NCI-H446 (cell line): ENCODE data around the gene DPYSL5.
A peak's percentile ranks its signal among the peaks of the same experiment; 100 is the strongest.
"Not testable (repeated sequence)": the region's sequence is repeated elsewhere in the genome, so short reads cannot be mapped to it uniquely, and the experiment has no call there.

Source experiments
- DNase-seq, 2 experiments: peaks; one replicate each; lab custom pipeline; 2025; lab: John Stamatoyannopoulos, UW

DPYSL5 gene

DNA sequence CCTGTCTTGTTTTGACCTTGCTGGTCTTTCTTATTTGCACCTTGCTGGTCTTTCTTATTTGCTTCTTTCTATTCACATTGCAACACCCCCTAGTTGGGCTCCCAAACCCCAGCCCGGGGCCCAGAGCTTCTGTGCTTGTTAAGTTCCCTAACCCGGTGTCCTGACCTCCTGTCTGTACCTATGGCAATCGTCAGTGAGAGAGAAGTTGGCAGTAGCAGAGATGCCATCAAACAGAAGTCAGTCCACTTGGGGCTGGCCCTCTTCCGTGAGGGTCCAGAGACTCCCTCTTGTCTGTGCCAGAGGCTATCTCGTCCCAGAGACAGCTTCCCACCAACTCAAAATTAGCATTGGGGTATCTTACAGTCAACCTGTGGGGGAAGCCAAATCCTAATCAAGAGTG lies 55.7 kb downstream of the DPYSL5 start:
- no peak for DNase-seq

DNA sequence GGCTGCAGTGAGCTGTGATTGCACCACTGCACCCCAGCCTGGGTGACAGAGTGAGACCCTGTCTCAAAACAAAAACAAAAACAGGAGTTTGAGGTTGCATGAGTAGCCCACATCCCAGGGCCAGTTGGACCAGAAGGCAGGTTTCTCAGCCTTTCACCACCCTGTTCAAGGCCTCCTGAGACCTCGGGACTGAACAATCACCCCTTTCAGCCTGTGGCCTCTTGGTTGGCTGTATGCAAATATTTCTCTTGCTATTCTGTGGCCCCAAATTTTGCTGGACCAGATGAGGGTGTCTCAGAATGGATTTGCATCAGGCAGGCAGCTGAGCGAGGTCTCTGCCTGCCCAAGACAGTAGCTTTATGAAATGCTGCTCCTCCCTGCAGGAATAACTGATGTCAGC lies 56.9 kb downstream of the DPYSL5 start:
- DNase-seq: no peak

DNA sequence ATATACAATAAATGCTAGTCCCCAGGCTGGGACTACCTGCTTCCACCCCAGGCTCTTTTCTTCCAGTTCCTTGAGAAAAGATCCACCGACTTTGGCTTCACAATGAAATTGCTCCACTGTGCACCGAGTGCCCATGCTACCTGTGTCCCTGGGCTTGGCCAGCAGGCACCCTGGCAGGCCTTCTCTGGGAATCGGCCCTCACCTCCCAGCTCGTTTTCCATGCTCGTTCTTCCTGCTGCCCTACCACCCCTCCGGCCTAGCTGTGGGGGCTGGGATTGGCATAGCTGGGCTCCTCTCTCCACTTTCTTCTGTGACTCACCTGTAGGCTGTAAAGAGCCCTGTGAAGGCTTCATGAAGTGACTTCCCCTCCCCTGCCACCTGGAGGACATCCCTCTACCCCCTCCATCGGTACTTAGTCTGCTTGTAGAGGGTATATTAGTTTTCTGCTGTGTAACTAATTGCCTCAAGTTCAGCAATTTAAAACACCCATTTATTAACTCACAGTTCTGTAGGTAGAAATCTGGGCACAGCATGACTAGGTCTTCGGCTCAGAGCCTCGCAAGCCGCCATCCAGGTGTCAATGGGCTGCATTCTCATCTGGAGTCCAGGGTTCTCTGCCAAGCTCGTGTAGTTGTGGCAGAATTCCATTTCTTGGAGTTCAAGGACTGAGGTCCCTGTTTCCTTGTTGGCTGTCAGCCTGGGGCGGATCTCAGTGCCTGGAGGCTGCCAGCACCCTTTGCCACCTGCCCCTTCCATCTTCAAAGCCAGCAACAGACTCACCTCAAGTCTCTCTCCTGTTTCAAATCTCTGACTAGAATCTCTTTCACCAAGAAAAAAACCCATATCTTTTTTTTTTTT lies 57.6 kb downstream of the DPYSL5 start:
- DNase-seq: no peak

DNA sequence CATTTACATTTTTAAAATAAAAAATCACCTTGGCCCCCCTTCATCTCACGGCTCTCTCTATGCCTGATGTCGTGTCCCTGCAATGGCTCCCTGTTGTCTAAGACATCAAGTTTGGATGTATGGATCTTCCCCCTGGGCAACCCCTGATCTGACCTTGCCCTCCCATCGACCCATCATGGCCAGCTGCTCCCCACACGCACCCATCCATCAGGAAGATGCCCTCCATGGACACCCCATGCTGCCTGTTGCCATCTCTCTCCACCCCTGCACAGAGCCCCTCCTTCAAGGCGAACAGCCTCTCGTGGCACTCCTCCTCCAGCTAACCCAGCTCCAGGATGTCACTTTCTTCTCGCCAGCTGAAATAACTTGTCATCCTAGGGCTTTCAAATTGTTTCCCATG lies 59.5 kb downstream of the DPYSL5 start:
- DNase-seq: no peak

DNA sequence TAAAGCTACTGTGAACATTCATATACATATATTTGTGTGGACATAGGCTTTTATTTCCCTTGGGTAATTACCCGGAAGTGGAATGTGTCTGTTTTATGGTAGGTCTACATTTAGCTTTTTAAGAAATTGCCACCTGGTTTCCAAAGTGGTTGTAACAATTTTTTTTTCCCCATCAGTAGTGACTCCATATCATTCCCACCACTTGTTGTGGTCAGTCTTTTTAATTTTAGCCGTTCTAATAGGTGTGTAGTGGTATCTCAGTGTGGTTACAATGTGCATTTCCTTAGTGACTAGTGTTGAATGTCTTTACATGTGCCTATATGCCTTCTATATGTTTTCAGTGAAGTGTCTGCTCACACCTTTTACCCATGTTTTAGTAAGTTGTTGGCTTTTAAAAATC lies 62.2 kb downstream of the DPYSL5 start:
- no peak for DNase-seq

DNA sequence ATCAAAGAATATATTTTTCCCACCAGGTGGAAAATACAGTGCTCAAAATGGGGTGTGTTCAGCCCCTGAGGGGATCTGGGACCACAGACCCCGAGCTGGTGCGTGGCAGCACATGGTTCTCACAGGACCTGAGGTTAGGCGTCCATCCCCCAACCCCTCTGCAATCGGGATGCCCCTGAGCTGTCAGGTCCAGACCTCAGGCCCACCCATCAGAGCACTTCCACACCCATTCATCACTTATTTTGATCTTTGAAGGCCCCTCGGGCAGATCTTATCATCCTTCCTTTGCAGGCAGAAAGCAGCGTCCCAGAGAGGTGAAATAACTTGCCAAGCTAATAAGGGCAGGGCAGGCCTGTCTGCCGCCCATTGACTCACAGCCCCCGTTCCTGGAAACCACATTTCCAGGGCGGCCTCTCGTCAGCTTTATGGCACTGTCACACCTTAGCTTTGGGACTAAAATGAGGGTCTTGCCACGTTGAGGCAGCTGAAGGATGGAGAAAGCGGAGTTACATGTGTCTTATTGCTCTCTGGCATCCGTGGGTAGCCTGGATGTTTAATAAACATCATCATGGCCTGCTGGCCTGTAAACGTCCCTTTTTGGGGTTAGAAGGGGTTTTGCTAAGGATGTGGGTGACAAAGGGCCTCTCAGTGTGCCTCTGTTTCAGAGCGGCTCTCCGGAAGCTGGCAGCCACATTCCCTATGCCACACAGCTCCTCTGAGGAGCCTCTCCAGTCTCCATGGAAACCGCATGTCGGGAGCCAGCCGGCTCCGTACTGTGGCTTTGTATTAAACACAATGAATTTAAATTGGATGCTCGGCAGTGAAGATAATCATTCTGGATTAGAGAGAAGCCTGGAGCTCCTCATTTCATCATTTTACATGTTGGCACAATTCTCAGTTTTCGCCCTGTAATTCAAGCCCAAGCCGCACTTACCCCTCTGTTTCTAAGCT lies 64.3 kb downstream of the DPYSL5 start:
- DNase-seq: peak in 1 of 2 experiments; percentile 35

DNA sequence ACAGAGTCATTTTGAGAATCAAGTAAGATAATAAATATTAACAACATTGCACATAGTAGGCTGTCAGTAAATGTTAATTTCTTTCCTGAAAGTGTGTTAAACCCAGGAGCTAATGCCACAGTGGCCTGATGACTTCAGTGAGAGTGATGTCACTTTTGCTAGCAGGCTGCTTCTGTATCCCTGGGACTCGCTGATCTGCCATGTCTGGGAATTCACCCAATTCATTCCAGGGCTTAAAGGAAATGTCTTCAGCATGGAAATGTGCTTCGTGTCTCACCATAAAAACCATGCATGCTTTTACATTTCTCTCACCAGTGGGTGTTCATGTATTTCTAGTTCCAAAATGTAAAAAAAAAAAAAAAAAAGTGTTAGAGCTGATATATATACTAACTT lies 65.7 kb downstream of the DPYSL5 start:
- no peak for DNase-seq

DNA sequence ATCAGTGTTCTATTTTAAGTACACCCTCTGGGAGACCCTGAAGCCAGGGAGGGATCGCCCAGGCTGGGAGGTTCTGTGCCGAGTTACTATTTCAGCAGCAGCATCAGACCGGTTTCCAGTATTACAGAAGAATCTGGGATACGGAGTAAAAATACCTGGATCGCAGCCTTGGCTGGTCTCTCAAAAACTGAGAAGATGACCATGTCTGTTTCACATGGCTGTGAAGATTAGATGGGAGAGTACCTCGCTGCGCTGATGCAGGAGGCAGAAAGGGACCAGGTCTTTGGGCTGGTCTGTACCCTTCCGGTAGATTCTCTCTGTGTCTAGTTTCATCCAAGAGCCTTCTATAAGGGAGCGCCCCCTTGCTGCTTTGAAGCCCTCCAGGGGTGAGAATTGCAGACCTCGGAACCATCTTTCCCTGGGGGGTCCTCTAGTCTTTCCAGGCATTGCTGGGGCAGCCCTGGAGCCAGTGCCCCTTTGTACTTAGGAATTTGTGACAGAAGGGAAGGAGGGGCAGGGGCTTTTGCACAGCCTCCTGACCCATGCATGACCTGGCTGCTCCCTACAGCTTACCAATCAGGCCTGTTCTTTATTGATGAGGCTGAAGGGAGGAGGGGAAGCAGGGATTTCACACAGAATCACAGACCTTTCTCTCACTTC lies 66.2 kb downstream of the DPYSL5 start:
- DNase-seq: no peak

DNA sequence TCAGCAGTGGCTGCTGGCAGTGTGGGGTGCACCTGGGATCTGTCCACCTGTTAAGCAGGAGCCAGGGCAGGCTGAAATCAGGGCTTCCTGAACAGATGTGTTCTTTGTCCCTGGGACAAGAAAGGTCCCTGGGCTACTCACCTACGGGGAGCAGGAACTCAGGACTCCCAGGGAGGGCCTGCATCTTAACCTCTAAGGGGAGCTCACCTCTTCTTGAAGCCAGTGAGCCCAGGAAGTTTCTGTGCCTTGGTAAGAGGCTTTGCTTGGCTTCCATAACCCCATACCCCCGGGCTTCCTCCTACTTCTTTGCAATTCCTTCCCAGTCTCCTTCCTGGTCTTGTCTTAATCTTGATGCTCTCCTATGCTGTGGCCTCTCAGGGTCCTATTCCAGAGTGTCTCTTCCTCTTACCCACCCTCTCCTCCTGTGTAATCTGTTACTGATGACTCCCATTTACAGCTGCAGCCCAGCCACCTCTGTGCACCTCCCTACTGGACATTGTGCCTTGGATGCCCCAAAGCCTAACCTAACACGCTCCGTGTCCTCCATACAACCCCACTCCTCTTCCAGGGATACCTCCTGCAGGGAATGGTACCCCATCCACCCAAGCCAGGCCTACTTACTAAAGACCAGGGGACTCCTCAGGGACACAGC lies 66.9 kb downstream of the DPYSL5 start:
- DNase-seq: no peak

DNA sequence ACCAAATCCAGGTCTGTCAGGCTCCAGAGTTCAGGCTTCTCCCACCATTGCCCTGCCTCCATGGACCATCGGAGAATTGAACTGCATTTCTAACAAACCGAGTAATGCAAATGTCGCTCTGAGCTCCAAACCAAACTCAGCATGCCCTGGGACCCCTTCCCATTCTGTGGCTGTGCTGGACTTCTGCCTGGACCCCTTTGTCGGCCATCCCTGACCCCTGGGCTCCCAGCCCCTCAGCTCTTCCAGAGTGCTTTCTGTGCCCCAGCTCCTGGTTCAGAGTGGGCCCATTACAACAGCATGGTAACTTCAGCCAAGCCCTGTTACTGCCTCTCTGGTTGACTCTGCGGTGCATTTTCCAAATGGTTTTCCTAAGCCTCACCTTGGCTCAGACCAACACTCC lies 67.4 kb downstream of the DPYSL5 start:
- no peak for DNase-seq

DNA sequence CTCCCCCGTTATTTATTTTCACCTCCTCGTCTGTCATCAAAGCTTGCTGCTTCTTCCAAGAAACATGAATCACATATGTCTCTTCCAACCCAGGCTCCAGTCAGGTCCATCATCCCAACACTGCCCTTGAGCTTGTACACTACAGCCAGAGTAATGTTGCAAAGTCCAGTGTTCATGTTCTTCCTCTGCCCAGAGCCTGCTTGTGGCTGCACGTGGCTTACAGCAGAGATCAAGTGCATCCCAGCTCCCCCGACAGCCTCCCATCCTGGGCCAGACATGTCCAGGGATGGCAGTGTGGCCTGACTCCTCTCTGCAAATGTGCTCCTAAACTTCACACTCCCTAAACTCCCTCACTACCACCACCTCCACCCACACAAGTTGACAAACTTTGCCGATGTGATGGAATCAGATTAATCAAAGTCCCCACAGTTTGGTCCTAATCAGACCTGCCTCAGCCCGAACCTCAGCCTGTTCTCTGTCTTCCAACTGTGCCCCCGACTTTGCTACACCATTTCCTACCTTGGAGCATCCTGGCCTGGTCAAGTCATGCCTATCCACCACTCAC lies 68.3 kb downstream of the DPYSL5 start:
- no peak for DNase-seq

DNA sequence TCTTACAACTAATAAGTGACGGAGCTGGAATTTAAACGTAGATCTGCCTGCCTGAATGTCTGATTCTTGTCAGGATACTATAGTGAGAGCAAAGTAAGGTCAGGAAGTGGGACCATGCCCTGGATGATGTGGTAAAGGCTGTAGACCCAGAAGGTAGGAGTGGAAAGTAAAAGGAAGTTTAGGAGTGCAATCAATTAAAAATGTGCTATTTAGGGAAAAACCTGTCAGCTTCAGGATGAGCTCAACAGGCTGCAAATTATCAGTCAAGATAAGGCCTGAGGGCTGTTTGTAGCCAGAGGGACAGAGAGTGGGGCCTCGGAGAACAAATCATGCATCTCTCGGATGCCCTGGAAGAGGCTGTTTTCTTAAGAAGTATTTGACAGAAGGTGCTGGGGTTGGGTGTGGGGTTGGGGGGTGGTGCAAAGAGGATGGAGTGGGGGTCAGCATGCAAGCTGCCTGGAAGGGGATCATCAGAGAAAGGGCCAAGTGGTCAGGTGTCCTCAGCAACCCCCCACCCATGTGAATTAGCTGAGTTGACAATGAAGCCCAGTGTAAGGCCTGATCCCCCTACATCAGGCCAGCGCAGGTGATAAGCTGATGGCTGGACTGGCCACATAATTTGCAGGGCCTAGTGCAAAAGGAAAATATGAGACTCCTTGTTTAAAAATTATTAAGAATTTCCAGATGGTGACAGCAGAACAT lies 69.4 kb downstream of the DPYSL5 start:
- DNase-seq: no peak

DNA sequence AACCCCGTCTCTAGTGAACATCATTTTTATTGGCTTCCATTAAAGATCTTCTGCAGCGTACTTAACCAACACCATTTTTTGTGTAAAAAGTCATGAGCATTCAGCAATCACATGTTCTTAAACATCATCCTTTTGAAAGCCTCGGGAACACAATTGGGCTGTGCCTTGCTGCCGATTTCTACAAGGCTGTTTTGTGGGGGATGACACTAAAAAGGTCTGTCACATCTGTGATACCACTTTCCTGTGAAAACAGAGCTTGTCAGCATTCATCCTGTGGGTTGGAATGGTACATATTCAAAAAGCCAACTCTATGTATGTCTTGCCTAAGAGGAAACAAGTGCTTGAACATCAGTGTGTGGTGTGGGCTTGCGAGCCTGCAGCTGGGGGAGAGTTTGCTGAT lies 73.4 kb downstream of the DPYSL5 start:
- no peak for DNase-seq

DNA sequence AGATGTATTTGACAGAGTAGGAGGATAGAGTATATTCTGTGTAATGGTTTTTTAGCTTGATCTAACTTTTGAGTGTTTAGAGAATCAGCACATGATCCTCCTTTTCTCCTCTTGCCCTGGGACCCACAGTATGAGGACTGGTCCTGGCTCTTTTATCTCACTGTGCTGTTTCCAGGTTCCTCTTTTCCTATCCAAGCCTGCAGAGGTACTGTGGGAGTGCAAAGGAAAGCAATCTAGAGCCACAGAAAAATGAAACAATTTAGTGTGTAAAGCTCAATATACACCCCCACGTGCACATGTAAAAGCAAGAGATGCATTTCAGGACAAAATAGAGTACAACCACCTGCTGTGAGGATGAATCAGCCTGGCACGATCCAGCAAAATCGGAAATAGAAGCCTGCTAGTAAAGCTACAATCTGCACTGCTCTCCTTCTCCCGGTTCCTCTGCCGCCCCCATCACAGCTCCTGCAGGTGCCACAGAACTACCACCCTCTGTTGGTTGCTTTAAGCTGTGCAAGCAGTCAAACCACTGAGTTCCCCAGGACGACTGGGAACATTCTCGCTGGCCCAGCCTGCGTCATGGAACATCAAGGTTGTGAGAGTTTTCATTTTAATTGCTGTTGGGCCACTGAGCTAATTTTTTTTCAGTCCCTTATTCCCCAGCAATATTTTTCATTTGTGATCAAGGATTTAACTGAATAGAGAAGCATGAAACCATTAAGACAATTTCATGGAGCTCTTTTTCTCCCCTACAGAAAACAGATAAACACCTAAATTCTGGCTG lies 74.7 kb downstream of the DPYSL5 start:
- DNase-seq: peak; percentile 60 to 73

DNA sequence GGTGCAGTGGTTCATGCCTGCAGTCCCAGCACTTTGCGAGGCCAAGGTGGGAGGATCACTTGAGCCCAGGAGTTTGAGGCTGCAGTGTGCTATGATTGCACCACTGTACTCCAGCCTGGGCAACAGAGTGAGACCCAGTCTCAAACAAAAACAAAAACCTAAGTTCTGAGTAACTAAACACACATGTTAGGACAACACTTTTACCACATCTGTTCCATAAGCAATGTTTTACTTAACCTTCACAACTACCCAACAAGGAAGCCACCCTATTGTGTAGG lies 75.2 kb downstream of the DPYSL5 start:
- DNase-seq: not testable (repeated sequence)

DNA sequence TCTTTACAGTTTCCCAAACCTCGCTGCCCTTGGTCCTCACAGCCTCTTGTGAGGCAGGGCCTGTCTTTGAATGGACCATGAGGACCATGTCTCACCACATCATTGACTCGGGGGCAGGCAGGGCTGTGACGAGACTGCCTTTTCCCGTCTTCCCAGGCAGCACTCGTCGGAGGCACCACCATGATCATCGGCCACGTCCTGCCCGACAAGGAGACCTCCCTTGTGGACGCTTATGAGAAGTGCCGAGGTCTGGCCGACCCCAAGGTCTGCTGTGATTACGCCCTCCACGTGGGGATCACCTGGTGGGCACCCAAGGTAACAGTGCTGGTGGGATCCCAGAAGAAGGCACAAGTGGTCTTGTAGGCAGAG lies 76.8 kb downstream of the DPYSL5 start:
- no peak for DNase-seq

DNA sequence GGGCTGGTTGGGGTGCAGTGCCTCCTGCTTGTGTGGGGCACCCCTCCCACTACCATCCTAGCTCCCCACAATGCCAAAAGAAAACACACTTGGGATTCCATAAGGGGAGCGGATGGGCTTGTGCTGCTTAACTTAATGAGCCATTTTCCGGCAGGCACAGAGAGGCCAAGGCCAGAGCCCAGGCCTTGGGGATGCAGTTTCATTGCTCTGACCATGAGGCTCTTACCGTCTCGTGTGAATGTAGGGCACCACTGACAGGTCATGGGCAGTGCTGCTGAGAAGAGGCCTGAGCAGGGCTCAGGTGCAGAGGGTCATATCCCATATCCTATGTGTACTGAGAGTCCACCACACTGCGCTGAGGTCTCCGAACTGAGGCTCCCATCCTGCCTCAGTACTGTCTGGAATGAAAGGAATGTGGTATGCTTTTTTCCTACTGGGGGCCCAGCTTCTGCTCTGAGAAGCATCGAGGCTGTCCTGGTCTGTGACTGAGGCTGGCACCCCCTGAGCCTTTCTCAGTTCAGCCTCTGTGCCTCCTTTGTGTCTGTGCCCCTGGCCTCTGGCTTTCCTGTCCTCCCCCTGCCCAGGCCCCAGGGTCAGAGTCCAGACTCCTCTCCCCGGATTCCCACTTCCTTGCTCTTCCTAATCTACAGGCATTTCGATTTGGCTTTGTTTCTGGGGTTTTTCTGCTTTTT lies 77.3 kb downstream of the DPYSL5 start:
- no peak for DNase-seq

DNA sequence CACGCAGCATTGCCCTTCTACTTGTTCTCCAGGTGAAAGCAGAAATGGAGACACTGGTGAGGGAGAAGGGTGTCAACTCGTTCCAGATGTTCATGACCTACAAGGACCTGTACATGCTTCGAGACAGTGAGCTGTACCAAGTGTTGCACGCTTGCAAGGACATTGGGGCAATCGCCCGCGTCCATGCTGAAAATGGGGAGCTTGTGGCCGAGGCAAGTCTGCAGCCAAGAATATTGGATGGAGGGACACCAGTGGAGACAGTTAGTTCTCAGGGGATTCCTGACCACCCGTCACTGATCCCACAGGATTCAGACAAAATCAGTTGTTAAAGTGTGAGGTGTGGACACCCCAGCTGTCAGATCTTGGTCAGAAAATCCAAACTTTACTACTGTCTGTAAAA lies 79.3 kb downstream of the DPYSL5 start:
- DNase-seq: no peak

DNA sequence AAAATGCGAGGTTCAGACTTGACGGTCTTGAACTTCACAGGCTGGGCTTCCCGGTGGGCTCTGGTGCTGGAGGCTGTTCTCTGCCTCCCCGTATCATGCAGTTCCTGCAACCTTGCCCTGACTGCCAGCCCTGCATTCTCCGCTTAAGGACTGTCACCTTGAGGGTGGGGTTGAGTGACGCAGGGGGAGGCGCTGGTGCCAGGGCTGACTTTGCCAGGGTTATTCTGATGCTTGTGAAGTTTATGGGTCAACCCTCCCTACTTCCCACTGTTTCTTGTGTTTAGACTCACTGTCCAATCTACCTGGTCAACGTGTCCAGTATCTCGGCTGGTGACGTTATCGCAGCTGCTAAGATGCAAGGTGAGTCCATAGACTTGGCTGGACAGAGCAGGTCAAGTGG lies 85.0 kb downstream of the DPYSL5 start:
- no peak for DNase-seq
